Muscle layer of colon (tissue), 2 donors: Measurements from ENCODE around the gene TAL1.

Source experiments
- H3K27ac ChIP-seq: one replicate; pipeline ENCODE4 v1.7.0; 2013; ENCODE audit warnings: low read depth, mild to moderate bottlenecking, low read length, moderate library complexity
- H3K27me3 ChIP-seq, 2 donors: one replicate each; pipeline ENCODE4 v1.7.0; 2013; ENCODE audit warnings: low read length in 2 of 2, mild to moderate bottlenecking in 2 of 2; ENCODE audit not compliant: insufficient read depth in 2 of 2, control insufficient read depth in 1 of 2
- H3K36me3 ChIP-seq: one replicate; pipeline ENCODE4 v1.7.0; 2013; ENCODE audit warnings: mild to moderate bottlenecking, low read length; ENCODE audit not compliant: insufficient read depth
- H3K4me1 ChIP-seq: one replicate; pipeline ENCODE4 v1.7.0; 2013; ENCODE audit warnings: mild to moderate bottlenecking, low read length; ENCODE audit not compliant: insufficient read depth
- H3K4me3 ChIP-seq, 2 donors: one replicate each; pipeline ENCODE4 v1.7.0; 2013; ENCODE audit warnings: low read length in 2 of 2, low read depth in 1 of 2, mild to moderate bottlenecking in 1 of 2, moderate library complexity in 1 of 2
- H3K9ac ChIP-seq: one replicate; pipeline ENCODE4 v1.7.0; 2013; ENCODE audit warnings: low read length
- H3K9me3 ChIP-seq: one replicate; pipeline ENCODE4 v1.7.0; 2013; ENCODE audit warnings: mild to moderate bottlenecking, low read length
- donor health status: abdominal sarcoma.
- donor health status: Adenocarcinoma of cecum.

Gene TAL1

DNA sequence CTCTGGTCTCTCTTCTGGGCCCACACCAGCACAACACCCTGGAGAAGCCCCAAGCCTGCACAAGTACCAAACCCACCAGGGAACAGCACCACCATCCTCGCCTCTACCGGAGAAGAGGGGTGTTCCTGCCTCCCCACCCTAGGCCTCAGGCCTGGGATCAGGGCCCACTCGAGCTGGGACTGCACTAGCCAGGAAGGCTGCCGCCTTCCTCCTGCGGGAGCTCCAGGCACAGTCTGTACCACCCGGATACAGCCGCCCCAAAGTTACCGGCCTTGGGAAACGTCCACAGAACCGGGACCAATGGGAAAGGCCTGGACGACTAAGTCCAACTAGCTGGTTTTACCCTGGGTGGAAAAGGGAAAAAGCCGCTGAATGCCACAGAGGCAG, 3.4 kb downstream of the TAL1 start:
- Histone ChIP-seq H3K9ac (no peak overlapping the region), H3K4me1 (peaks cover 7% of the 10 kb centered on the region), H3K4me3 (no peak overlapping the region), H3K27me3 (peaks cover 81 to 93% of the 10 kb centered on the region in 2 donors), H3K36me3 (no peaks in the 10 kb centered on the region), H3K9me3 (no peaks in the 10 kb centered on the region), H3K27ac (no peak overlapping the region)

DNA sequence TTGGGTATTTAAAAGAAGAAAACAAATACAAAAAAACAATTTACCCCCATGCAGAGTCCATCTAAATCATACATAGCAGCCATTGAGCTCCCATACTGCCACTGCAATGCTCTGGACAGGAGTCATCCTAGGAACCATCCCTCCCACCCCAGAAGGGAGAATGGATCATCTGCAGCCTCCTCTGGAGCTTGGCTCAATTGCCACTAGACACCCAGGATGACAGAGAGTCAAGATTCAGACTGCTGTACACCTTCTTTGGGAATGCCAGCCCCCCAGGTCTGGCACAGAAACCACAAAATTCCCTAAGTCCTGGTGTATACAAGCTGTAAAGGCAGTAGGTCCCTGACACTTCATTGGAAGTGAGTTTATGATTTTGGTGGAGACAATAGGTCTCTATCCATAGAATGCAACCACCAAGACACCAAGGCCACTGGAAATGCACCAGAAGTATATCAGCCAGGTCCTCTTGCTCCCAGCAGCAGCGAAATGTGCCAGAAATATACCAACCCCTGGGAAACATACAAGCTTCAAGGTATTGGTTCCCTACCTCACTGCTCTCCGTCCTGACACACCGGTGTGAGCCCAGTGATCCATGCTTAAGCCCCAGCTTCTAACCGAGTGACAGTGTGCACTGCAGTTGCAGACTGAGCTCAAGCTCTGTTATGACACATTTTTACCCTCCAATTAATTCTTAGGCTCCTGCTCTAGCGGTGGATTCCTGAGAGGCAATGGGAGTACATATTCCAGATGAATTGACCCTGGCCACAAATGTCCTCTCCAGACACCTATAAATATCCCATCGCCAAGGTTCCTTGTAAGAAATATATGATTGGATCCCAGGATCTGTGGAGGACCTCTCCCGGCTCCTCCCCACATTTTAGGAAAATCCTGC, 4.4 kb downstream of the TAL1 start:
- Histone ChIP-seq H3K9me3 (no peaks in the 10 kb centered on the region), H3K9ac (no peak overlapping the region), H3K36me3 (no peaks in the 10 kb centered on the region), H3K27me3 (peaks cover 84 to 94% of the 10 kb centered on the region in 2 donors), H3K4me1 (peaks cover 7% of the 10 kb centered on the region), H3K4me3 (no peak overlapping the region), H3K27ac (no peak overlapping the region)

DNA sequence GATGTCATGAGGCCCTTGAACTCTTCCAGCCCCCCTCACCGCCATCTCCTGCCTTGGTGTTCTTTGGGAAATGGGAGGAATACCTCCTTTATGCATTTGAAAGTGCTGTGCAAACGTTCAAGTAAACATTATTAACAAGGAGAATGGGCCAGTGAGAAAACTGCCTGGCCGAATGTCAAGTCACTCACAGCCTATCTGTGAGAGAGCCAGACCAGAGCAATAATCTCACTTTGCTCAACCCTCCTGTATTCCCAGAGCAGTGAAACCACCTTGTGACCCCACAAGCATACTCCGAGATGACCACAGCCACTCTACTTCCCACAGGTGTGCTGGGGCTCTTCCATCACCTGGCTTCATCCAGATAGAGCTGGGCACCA, 5.2 kb downstream of the TAL1 start:
- Histone ChIP-seq H3K4me3 (no peak overlapping the region), H3K27ac (no peak overlapping the region)

DNA sequence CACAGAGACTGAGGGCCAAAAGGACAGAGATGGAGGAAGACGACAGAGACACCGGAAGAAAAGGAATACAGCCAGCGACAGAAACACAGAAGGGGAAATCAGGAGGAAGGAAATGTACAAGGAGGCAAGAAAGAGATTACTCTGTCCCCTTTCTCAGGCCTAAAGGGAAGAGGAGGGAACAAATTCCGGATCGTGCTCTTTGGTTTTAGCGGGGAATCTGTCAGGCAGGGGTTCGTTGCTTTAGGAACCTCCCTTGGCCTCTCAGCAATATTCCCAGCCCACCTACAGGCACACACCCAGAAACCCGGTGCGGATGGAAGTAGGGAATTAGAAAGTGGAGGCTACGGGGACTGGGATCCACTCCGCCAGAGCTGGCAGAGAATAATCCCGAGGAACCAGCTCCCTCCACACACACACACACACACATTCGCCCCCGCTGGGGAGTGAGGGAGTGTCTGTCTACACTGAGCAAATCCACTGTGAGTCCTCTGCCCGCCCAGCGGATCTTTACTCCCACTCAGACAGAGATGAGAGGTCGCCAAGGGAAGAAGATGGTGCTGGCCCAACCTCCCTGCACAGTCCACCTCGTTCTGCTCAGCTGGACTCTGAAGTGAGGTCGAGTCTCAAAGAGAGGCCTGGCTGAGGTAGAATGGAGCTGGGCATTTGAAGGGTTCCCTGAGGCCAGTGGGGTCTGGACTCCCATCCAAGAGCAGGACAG, 5.7 kb downstream of the TAL1 start:
- no peaks in the 10 kb centered on the region for H3K36me3 ChIP-seq
- H3K27ac ChIP-seq = no peak overlapping the region
- no peak overlapping the region for H3K9ac ChIP-seq
- no peaks in the 10 kb centered on the region for H3K9me3 ChIP-seq
- H3K4me3 ChIP-seq = no peak overlapping the region
- H3K27me3 ChIP-seq = peaks cover 77 to 86% of the 10 kb centered on the region in 2 donors
- H3K4me1 ChIP-seq = peaks cover 1% of the 10 kb centered on the region

More for the DNA sequence above, 5.2 kb downstream of the TAL1 start:
- Histone ChIP-seq H3K4me1 (peaks cover 7% of the 10 kb centered on the region), H3K9ac (no peak overlapping the region), H3K27me3 (peaks cover 83 to 92% of the 10 kb centered on the region in 2 donors), H3K36me3 (no peaks in the 10 kb centered on the region), H3K9me3 (no peaks in the 10 kb centered on the region)

DNA sequence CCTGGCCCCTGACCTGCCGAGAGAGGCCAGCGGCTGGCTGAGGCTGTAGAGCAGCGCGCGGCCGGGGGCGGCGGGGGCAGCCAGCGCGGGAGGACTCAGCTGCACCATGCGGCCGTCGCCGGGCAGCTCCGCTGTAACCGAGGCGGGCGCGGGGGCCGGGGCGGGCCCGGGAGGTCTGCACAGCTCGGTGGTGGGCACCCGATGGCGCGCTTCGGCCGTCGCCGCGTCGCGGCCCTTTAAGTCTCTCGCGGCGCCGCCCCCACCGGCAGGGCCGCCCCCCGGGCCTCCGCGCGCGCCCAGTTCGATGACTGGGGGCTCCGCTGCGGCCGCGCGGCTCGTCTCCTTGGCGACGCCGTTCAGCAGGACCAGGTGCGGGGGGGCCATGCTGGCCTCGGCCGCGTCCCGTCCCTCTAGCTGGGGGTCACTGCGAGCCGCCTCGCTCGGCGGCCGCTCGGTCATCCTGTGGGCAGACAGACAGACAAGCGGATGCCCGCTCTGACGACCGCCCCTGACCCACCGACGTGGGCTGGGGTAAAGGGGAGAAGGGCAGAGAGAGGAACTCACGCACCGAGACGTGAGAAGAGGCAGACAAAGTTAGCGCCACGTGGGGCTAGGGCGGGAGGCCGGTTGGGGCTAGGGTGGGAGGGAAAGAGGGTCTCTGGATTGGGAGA, 6.5 kb downstream of the TAL1 start:
- Histone ChIP-seq H3K9me3 (no peaks in the 10 kb centered on the region), H3K4me1 (no peaks in the 10 kb centered on the region), H3K27ac (no peak overlapping the region), H3K9ac (no peak overlapping the region), H3K4me3 (peak overlapping the region in 1 of 2 donors; percentile 14), H3K27me3 (peaks cover 70 to 79% of the 10 kb centered on the region in 2 donors), H3K36me3 (no peaks in the 10 kb centered on the region)

DNA sequence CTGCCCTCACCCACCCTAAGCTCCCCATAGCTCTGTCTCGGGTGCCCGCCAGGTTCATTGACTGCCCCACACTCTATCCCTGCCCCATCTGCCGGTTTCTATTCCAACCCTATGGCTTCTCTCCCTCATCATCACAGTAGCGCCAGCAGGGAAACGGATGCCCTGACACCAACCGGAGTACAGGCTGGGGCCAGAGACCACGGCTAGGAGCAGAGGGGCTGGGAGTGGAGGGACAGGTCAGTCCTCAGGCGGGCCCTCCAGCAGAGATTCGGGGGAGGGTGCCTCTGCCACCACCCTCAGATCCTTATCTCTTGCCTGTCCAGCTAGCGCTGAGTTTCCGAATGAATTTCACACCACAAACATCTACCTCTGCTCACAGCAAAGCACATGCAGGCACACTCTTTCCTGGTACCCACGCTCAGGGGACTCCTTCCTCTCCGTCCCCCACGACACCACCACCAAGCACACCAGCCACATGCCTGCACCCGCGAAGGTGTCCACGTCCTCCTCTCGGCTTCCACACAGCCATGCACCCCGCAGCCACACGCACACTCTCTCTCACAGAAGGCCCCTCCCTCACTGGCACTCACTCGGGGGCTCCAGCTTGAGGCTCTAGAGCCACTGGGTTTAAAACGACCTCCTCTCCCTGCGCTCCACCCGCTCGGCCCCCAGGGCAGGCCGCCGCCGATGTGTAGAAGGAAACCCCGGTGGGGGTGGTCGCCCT, 7.2 kb downstream of the TAL1 start:
- Histone ChIP-seq H3K9me3 (no peaks in the 10 kb centered on the region), H3K9ac (no peak overlapping the region), H3K4me1 (no peaks in the 10 kb centered on the region), H3K36me3 (no peaks in the 10 kb centered on the region), H3K27ac (no peak overlapping the region), H3K27me3 (peaks cover 63 to 72% of the 10 kb centered on the region in 2 donors), H3K4me3 (no peak overlapping the region)

DNA sequence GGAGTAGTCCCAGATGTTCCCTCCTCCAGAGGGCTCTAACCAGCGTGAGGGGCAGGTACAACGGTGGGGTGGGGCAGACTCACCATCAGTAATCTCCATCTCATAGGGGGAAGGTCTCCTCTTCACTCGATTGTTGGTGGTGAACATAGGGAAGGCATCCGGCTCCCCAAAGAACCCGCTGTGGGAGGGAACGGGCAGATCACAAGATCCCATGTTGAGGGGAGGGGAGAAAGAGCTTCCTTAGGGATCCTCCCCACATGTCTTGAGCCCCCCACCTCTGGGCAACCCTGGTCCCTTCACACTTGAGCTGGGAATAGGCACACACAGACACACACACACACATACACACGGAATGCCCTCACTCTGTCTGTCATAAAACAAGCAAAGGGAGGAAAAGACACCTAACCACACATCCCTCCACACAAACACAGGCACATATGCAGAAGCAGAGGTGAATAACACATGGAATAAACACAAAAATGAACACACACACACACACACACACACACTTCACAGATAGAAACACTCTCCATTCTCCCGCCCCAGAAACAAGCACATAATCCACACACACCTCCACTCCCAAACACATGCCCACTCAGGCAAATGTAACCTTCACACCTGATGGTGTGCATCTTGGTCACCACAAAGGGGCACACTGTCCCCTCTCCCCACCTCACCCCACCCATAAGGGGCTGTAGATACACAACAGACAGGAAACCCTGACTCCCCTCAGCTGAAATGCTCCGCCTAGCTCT, 7.9 kb downstream of the TAL1 start:
- Histone ChIP-seq H3K36me3 (no peaks in the 10 kb centered on the region), H3K9me3 (no peaks in the 10 kb centered on the region), H3K9ac (no peak overlapping the region), H3K4me3 (no peak overlapping the region), H3K27me3 (peaks cover 56 to 64% of the 10 kb centered on the region in 2 donors), H3K4me1 (no peaks in the 10 kb centered on the region), H3K27ac (no peak overlapping the region)

DNA sequence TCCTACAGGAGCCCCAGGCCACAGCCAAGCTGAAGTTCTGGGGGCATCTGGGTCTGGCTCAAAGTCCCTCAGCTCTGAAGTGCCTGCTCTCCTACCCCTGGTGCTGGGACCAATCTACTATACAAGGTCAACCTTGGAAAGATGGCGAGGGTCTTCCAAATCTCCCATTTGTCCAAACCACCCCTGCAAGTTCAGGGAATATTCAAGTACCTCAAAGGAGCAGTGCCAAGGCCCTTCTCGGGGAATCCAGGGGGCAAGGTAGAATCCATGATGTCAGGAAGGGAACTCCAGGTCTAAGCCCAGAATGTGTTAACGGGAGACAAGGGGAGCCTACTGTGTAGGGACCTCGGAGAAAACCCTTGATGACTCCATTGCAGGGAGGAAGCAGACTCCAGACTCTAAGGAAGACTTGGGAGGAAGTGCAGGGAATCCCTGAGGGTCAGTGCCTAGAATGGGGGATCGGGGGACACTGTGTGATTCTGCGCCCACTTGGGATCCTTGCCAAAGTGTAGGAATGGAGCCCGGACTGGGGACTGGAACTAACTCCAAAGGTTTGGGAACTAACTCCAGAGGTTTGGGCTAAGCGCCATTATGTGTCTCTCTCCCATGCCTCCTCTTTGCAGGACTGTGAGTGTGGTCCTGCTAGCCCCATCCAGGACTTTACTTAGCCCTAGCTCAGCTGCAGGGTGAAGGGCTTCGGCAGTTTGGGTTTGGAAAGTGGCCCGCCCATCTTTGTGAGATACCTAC, 8.7 kb downstream of the TAL1 start:
- Histone ChIP-seq H3K4me3 (no peak overlapping the region), H3K27me3 (peaks cover 48 to 57% of the 10 kb centered on the region in 2 donors), H3K9ac (no peak overlapping the region)

DNA sequence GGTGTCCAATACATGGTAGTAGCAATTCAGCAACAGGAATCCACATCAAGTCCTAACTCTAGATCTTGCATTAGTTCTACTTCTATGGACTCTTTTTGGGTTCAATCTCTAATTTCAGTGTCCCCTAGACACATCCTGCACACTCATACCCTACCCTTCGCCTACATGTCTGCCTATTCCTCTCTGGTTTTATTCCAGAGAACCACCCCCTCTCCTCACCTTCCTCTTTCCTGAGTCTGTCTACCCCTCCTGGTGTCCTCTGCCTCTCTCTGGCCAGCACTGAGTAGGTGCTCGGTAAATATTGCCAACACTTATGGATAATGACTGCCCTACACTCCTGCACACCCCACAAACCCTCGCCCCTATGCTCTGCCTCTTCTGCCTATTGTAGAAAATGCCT, 9.5 kb downstream of the TAL1 start:
- Histone ChIP-seq H3K4me1 (no peaks in the 10 kb centered on the region), H3K4me3 (no peak overlapping the region), H3K27ac (no peak overlapping the region), H3K27me3 (peaks cover 39 to 48% of the 10 kb centered on the region in 2 donors), H3K9ac (no peak overlapping the region), H3K36me3 (no peaks in the 10 kb centered on the region), H3K9me3 (no peaks in the 10 kb centered on the region)

More for the DNA sequence above, 8.7 kb downstream of the TAL1 start:
- no peaks in the 10 kb centered on the region for H3K36me3 ChIP-seq
- no peaks in the 10 kb centered on the region for H3K9me3 ChIP-seq
- no peaks in the 10 kb centered on the region for H3K4me1 ChIP-seq
- no peak overlapping the region for H3K27ac ChIP-seq

DNA sequence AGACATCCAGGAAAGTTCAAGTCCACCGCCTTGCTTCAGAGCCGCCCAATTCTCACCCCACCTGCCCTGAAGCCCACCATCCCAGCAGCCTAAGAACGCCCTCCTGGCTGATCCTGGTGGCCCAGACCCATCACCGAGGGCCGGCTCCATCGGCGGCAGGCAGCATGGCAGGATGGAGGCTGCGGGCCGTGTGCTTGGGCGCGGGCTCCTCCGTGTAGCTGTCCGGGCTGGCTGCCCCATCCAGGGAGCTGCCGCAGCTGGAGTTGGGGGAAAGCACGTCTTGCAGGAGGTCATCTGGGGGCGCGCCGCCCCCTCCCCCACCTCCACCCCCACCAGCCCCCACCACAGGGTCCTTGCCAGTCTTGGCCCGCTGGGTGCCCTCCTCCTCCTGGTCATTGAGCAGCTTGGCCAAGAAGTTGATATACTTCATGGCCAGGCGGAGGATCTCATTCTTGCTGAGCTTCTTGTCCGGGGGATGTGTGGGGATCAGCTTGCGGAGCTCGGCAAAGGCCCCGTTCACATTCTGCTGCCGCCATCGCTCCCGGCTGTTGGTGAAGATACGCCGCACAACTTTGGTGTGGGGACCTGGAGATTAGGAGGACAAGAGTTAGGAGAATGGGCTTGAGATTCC, 12.3 kb downstream of the TAL1 start:
- H3K9ac ChIP-seq = no peak overlapping the region
- H3K4me3 ChIP-seq = no peak overlapping the region
- no peaks in the 10 kb centered on the region for H3K36me3 ChIP-seq
- H3K27ac ChIP-seq = no peak overlapping the region
- peaks cover 20 to 24% of the 10 kb centered on the region in 2 donors for H3K27me3 ChIP-seq
- no peaks in the 10 kb centered on the region for H3K4me1 ChIP-seq
- no peaks in the 10 kb centered on the region for H3K9me3 ChIP-seq
